Esophagus squamous epithelium (tissue), 4 donors: ENCODE results near the gene CNDP2.

Experiments used
- CTCF ChIP-seq, 6 experiments: fragments of 450-650 bp in 4 of 6; fragments of 200-600 bp in 2 of 6; sonication (generic) in 2 of 6; IDR thresholded peaks; one replicate each; pipeline ENCODE4 v1.5.1; 2016 to 2019; ENCODE audit warnings: antibody characterized with exemption in 6 of 6, mild to moderate bottlenecking in 4 of 6, moderate library complexity in 4 of 6
- POLR2A ChIP-seq, 4 donors: fragments of 450-650 bp; IDR thresholded peaks; one replicate each; pipeline ENCODE4 v1.6.1; 2017; ENCODE audit warnings: antibody characterized with exemption in 4 of 4, mild to moderate bottlenecking in 4 of 4, moderate library complexity in 3 of 4

DNA sequence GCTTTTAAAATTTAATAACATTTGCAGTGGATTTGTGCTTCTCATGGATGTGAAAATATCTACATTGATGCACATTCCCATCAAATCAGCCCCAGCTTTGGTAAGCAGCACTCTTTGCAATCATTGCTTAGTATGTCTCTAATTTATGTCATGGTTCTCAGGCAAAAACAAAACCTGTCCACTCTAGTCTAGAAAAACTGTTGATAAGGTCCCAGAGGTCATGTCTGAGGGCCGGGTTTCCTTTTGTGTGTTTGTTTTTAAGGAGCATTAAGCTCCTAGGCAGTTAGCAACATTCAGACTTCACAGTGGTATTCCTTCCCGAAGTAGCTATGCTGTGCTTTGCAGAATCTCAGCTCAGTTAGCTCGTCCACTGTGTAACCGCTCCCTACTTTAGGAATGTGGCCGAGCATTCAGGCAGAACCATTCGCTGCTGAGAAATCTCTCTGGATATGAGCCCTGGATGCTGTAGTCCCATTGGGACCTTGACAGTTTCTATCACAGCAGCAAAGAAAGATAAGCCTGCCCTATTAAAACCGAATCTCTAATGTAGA, 43.1 kb upstream of the CNDP2 start:
- no peak for TF ChIP-seq POLR2A (IDR thresholded peaks at IDR 0.05)
- TF ChIP-seq CTCF (IDR thresholded peaks at IDR 0.05), result no peak
